HG02571 (cell line): ENCODE results near the gene TXNRD3.

Source experiments
- ATAC-seq: cut with Tn5 transposase; IDR thresholded peaks from one replicate; pipeline ENCODE4 v1.9.1; 2021; ENCODE audit warnings: mild to moderate bottlenecking, moderate library complexity; ENCODE audit not compliant: unreplicated experiment

TXNRD3 gene

GRCh38 chr3:126672741-126673140 is 17.8 kb upstream of the TXNRD3 start:
- no peak for ATAC-seq

GRCh38 chr3:126672340-126672739 is 17.4 kb upstream of the TXNRD3 start:
- no peak for ATAC-seq

GRCh38 chr3:126671521-126671920 is 16.6 kb upstream of the TXNRD3 start:
- no peak for ATAC-seq

- ATAC-seq = no peak
These were observed 13.8 kb upstream of the TXNRD3 start for GRCh38 chr3:126668450-126669401.

- no peak for ATAC-seq
These were observed 12.9 kb upstream of the TXNRD3 start for GRCh38 chr3:126667631-126668449.

GRCh38 chr3:126666658-126667528 is 12.0 kb upstream of the TXNRD3 start:
- no peak for ATAC-seq

GRCh38 chr3:126665959-126666657 is 11.2 kb upstream of the TXNRD3 start:
- no peak for ATAC-seq

GRCh38 chr3:126665221-126665936 is 10.5 kb upstream of the TXNRD3 start:
- ATAC-seq = no peak

- no peak for ATAC-seq
These were observed 9.8 kb upstream of the TXNRD3 start for GRCh38 chr3:126664591-126665214.

- no peak for ATAC-seq
These were observed 8.8 kb upstream of the TXNRD3 start for GRCh38 chr3:126663750-126664149.

- no peak for ATAC-seq
These were observed 8.3 kb upstream of the TXNRD3 start for GRCh38 chr3:126663257-126663656.

GRCh38 chr3:126661532-126662364 is 6.8 kb upstream of the TXNRD3 start:
- ATAC-seq = no peak

GRCh38 chr3:126659915-126660886 is 5.3 kb upstream of the TXNRD3 start:
- ATAC-seq = no peak

- ATAC-seq = no peak
These were observed 3.7 kb upstream of the TXNRD3 start for GRCh38 chr3:126658584-126658983.

- ATAC-seq = no peak
These were observed 3.0 kb upstream of the TXNRD3 start for GRCh38 chr3:126657901-126658300.

- ATAC-seq = no peak
These were observed 1.6 kb upstream of the TXNRD3 start for GRCh38 chr3:126656371-126657134.
